ENCODE data around the gene CHST13.
"Not testable (repeated sequence)": the region's sequence is repeated elsewhere in the genome, so short reads cannot be mapped to it uniquely, and the experiment has no call there.

CHST13 gene

GRCh38 chr3:126528800-126529541 lies 5.0 kb downstream of the CHST13 start:
- no peak overlapping the region for H3K27ac ChIP-seq
- TF ChIP-seq CTCF (conservative IDR thresholded peaks at IDR 0.05) = no peak

GRCh38 chr3:126529585-126530170 lies 5.7 kb downstream of the CHST13 start:
- no peak for TF ChIP-seq CTCF (conservative IDR thresholded peaks at IDR 0.05)
- no peak overlapping the region for H3K27ac ChIP-seq

- TF ChIP-seq CTCF (conservative IDR thresholded peaks at IDR 0.05) = no peak
Observed at GRCh38 chr3:126530171-126531050, 6.5 kb downstream of the CHST13 start.

GRCh38 chr3:126531051-126531330 lies 7.0 kb downstream of the CHST13 start:
- no peak for TF ChIP-seq CTCF (conservative IDR thresholded peaks at IDR 0.05)
- no peak overlapping the region for H3K27ac ChIP-seq

More at GRCh38 chr3:126530171-126531050, 6.5 kb downstream of the CHST13 start:
- H3K27ac ChIP-seq = no peak overlapping the region

GRCh38 chr3:126533506-126533905 lies 9.6 kb downstream of the CHST13 start:
- TF ChIP-seq CTCF (conservative IDR thresholded peaks at IDR 0.05) = no peak

GRCh38 chr3:126534716-126535115 lies 10.8 kb downstream of the CHST13 start:
- not testable (repeated sequence) for H3K27ac ChIP-seq

More at GRCh38 chr3:126533506-126533905, 9.6 kb downstream of the CHST13 start:
- no peak overlapping the region for H3K27ac ChIP-seq

GRCh38 chr3:126535636-126536035 lies 11.7 kb downstream of the CHST13 start:
- TF ChIP-seq CTCF (conservative IDR thresholded peaks at IDR 0.05) = no peak
- H3K27ac ChIP-seq = no peak overlapping the region
